Gastrocnemius medialis (tissue), 4 donors: ENCODE results near the gene PLCH1.

Experiments used
- POLR2A ChIP-seq, 2 donors: fragments of 450-650 bp; IDR thresholded peaks; one replicate each; pipeline ENCODE4 v1.6.1; 2017; ENCODE audit warnings: antibody characterized with exemption in 2 of 2, mild to moderate bottlenecking in 2 of 2, moderate library complexity in 2 of 2
- TF ChIP-seq, protein P1 (sequence below), 5 experiments: fragments of 450-650 bp in 3 of 5; fragments of 200-600 bp in 2 of 5; sonication (generic) in 2 of 5; IDR thresholded peaks in 4 of 5; conservative IDR thresholded peaks in 1 of 5; 1 replicate in 4 of 5; 2 replicates in 1 of 5; pipeline ENCODE4 v1.5.1; 2016 to 2019; ENCODE audit warnings: antibody characterized with exemption in 5 of 5, mild to moderate bottlenecking in 3 of 5, moderate library complexity in 3 of 5

DNA sequence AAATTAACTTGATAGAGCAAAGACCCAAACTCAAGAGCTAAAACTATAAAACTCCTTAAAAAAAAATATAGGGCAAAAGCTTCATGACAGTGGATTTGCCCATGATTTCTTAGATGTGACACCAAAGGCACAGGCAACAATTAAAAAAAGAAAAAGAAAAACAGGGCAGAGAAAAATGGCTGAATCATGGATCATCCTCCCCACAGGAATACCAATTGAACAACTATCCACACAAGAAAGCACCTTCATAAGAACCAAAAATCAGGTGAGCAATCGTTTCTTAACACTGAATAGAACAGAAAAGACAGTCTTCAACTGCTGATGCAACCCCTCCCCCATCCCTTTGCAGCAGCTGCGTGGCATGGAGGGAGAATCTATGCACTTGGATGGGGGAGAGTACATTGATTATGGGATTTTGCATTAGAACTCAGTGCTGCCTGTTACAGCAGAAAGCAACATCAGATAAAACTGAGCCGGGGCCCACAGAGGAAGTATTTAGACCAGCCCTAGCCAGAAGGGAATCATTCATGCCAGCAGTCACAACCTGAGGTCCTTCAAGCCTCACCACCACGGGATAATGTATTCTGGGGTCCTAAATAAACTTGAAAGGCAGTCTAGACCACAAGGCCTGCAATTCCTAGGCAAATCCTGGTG lies 45.5 kb upstream of the PLCH1 start:
- TF ChIP-seq, protein P1, sequence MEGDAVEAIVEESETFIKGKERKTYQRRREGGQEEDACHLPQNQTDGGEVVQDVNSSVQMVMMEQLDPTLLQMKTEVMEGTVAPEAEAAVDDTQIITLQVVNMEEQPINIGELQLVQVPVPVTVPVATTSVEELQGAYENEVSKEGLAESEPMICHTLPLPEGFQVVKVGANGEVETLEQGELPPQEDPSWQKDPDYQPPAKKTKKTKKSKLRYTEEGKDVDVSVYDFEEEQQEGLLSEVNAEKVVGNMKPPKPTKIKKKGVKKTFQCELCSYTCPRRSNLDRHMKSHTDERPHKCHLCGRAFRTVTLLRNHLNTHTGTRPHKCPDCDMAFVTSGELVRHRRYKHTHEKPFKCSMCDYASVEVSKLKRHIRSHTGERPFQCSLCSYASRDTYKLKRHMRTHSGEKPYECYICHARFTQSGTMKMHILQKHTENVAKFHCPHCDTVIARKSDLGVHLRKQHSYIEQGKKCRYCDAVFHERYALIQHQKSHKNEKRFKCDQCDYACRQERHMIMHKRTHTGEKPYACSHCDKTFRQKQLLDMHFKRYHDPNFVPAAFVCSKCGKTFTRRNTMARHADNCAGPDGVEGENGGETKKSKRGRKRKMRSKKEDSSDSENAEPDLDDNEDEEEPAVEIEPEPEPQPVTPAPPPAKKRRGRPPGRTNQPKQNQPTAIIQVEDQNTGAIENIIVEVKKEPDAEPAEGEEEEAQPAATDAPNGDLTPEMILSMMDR (IDR thresholded peaks at IDR 0.05 in 4 of 5, conservative IDR thresholded peaks at IDR 0.05 in 1 of 5), result no peak
- no peak for TF ChIP-seq POLR2A (IDR thresholded peaks at IDR 0.05)
